Keratinocyte (primary cell): ENCODE results near the gene SLF1. TPM values are rescaled to one million over a fixed set of nuclear protein-coding genes. Genes with fewer than 3 reads are reported as not detected.

Experiments
- DNase-seq: peaks from one replicate; pipeline ENCODE4 v3.0.0-alpha.2; 2011; ENCODE audit warnings: low read depth, missing footprints, low spot score
- FAIRE-seq: peaks from 2 replicates; lab custom pipeline; 2011; peaks lifted over from hg19 to GRCh38; lab: Jason Lieb, UNC
- H2AFZ ChIP-seq: 2 replicates; pipeline ENCODE4 v1.6.0; 2012; ENCODE audit warnings: low read length, control low read depth, inconsistent platforms; ENCODE audit not compliant: control insufficient read depth
- H3K27ac ChIP-seq: 2 replicates; pipeline ENCODE4 v1.5.1; 2011; ENCODE audit warnings: low read length; ENCODE audit not compliant: control insufficient read depth, insufficient read depth
- H3K27me3 ChIP-seq: 3 replicates; pipeline ENCODE4 v1.6.0; 2011; ENCODE audit warnings: low read length; ENCODE audit not compliant: control insufficient read depth, insufficient read depth; ENCODE audit errors: extremely low read depth
- H3K36me3 ChIP-seq, 2 experiments: 2 replicates in 1 of 2; 3 replicates in 1 of 2; pipeline ENCODE4 v1.5.1; 2011; ENCODE audit warnings: low read length in 2 of 2, mild to moderate bottlenecking in 1 of 2; ENCODE audit not compliant: control insufficient read depth in 2 of 2, insufficient read depth in 2 of 2; ENCODE audit errors: extremely low read depth in 1 of 2
- H3K4me1 ChIP-seq: 3 replicates; pipeline ENCODE4 v1.5.1; 2011; ENCODE audit warnings: low read length; ENCODE audit not compliant: control insufficient read depth, insufficient read depth; ENCODE audit errors: extremely low read depth
- H3K4me2 ChIP-seq: 3 replicates; pipeline ENCODE4 v1.6.0; 2011; ENCODE audit warnings: low read depth, low read length; ENCODE audit not compliant: control insufficient read depth, insufficient read depth; ENCODE audit errors: extremely low read depth
- H3K4me3 ChIP-seq, 3 experiments: fragments of 200-600 bp in 1 of 3; sonication (generic) in 1 of 3; 2 replicates in 2 of 3; 3 replicates in 1 of 3; pipeline ENCODE4 v1.5.1; 2011 to 2016; ENCODE audit warnings: low read length in 3 of 3, mild to moderate bottlenecking in 3 of 3, control low read depth in 2 of 3, inconsistent platforms in 1 of 3, low read depth in 1 of 3, mixed read lengths in 1 of 3, mixed run types in 1 of 3, moderate library complexity in 1 of 3; ENCODE audit not compliant: control insufficient read depth in 2 of 3, insufficient read depth in 2 of 3; ENCODE audit errors: extremely low read depth in 1 of 3
- H3K79me2 ChIP-seq: 2 replicates; pipeline ENCODE4 v1.6.0; 2012; ENCODE audit warnings: low read length; ENCODE audit not compliant: control insufficient read depth, insufficient read depth
- H3K9ac ChIP-seq: 3 replicates; pipeline ENCODE4 v1.6.0; 2011; ENCODE audit warnings: low read length; ENCODE audit not compliant: control insufficient read depth, insufficient read depth; ENCODE audit errors: extremely low read depth
- H3K9me1 ChIP-seq: 3 replicates; pipeline ENCODE4 v1.6.0; 2011; ENCODE audit warnings: low read length; ENCODE audit not compliant: control insufficient read depth, insufficient read depth; ENCODE audit errors: extremely low read depth
- H3K9me3 ChIP-seq: 2 replicates; pipeline ENCODE4 v1.5.1; 2012; ENCODE audit warnings: low read depth, low read length; ENCODE audit not compliant: control insufficient read depth
- H4K20me1 ChIP-seq: 3 replicates; pipeline ENCODE4 v1.6.0; 2011; ENCODE audit warnings: low read length; ENCODE audit not compliant: control insufficient read depth, insufficient read depth; ENCODE audit errors: extremely low read depth
- CTCF ChIP-seq, 3 experiments: IDR thresholded peaks in 1 of 3; conservative IDR thresholded peaks in 1 of 3; optimal IDR thresholded peaks in 1 of 3; 2 replicates in 2 of 3; 3 replicates in 1 of 3; pipeline versions ENCODE3 to v1.5.1; 2011; ENCODE audit warnings: low read length in 3 of 3, mild to moderate bottlenecking in 3 of 3, moderate library complexity in 2 of 3, control low read depth in 1 of 3, inconsistent platforms in 1 of 3; ENCODE audit not compliant: insufficient read depth in 2 of 3; ENCODE audit errors: extremely low read depth in 1 of 3
- EZH2 ChIP-seq: IDR thresholded peaks from one replicate; pipeline ENCODE4 v1.6.1; 2012; ENCODE audit warnings: inconsistent platforms, mild to moderate bottlenecking, low read length, moderate library complexity
- dilution Hi-C: fragments of 300-500 bp; cut with MboI; formaldehyde crosslinking; loops from one replicate; pipeline ENCODE4 v1.7.0; 2020; ENCODE audit warnings: low sequenced_read_pairs; ENCODE audit not compliant: extremely low pct_ligation_motif_present
- polyA plus RNA-seq, 5 experiments: library from polyadenylated mRNA; depleted of rRNA in 3 of 5; stranded (reverse) in 3 of 5; stranded (forward) in 1 of 5; unstranded in 1 of 5; fragments of >200 nt; gene quantifications; 1 replicate in 1 of 5; 2 replicates in 3 of 5; 3 replicates in 1 of 5; pipeline versions ENCODE4 v1.2.1 to v1.2.3, GENCODE V29; 2011 to 2012; ENCODE audit warnings: missing spikeins in 2 of 5, low read depth in 1 of 5, low replicate concordance in 1 of 5

Gene SLF1
- polyA plus RNA-seq, 1 donor (not counting 4 experiments of a cell fraction or from before 2014, with no cell fraction given) = 7.0 TPM

- Histone ChIP-seq H3K79me2 (no peaks in the 10 kb centered on the region), H3K9ac (no peak overlapping the region), H3K36me3 (no peaks in the 10 kb centered on the region), H2AFZ (no peak overlapping the region), H3K9me1 (no peaks in the 10 kb centered on the region), H3K4me1 (peaks cover 3% of the 10 kb centered on the region), H4K20me1 (no peaks in the 10 kb centered on the region), H3K27me3 (no peaks in the 10 kb centered on the region), H3K9me3 (no peaks in the 10 kb centered on the region), H3K4me2 (no peak overlapping the region), H3K4me3 (no peak overlapping the region), H3K27ac (no peak overlapping the region)
- DNase-seq (no peak), FAIRE-seq (no peak)
- dilution Hi-C loops = no loop called here
- no peak for TF ChIP-seq EZH2
- TF ChIP-seq CTCF (optimal IDR thresholded peaks at IDR 0.05 in 1 of 3, IDR thresholded peaks at IDR 0.05 in 1 of 3, conservative IDR thresholded peaks at IDR 0.05 in 1 of 3; ENCODE audit: extremely low read depth in 1 of 3, insufficient read depth in 2 of 3, low read length in 3 of 3) = no peak
These were observed 127.6 kb downstream of the SLF1 start for GRCh38 chr5:94745786-94746730.

- TF ChIP-seq EZH2 (no peak), CTCF (optimal IDR thresholded peaks at IDR 0.05 in 1 of 3, IDR thresholded peaks at IDR 0.05 in 1 of 3, conservative IDR thresholded peaks at IDR 0.05 in 1 of 3; ENCODE audit: extremely low read depth in 1 of 3, insufficient read depth in 2 of 3, low read length in 3 of 3) (no peak)
- Histone ChIP-seq H3K4me2 (no peak overlapping the region), H3K36me3 (no peaks in the 10 kb centered on the region), H3K27me3 (no peaks in the 10 kb centered on the region), H3K9ac (no peak overlapping the region), H3K9me3 (no peaks in the 10 kb centered on the region), H3K9me1 (no peaks in the 10 kb centered on the region), H3K4me1 (peaks cover 3% of the 10 kb centered on the region), H3K4me3 (no peak overlapping the region), H4K20me1 (no peaks in the 10 kb centered on the region), H2AFZ (no peak overlapping the region), H3K79me2 (no peaks in the 10 kb centered on the region), H3K27ac (no peak overlapping the region)
- dilution Hi-C loops = no loop called here
- DNase-seq (no peak), FAIRE-seq (no peak)
These were observed 128.3 kb downstream of the SLF1 start for GRCh38 chr5:94746731-94747124.

Other genes starting within 250 kb of the SLF1 start
- gene KIAA0825, start 65 bp upstream of the SLF1 start, polyA plus RNA-seq = 0.68 to 1.2 TPM (median 1.0 TPM) in 3 replicates